Right atrium auricular region (tissue), 2 donors: ENCODE results near the gene PHLDA2. TPM values are rescaled to one million over a fixed set of nuclear protein-coding genes. Genes with fewer than 3 reads are reported as not detected.
A peak's percentile ranks its signal among the peaks of the same experiment; 100 is the strongest.

Experiments used
- DNase-seq: peaks from one replicate; pipeline ENCODE4 v3.0.0-alpha.2; 2019; ENCODE audit warnings: low spot score
- H3K27ac ChIP-seq, 2 donors: fragments of 200-600 bp; sonication (generic); 1 replicate in 1 of 2; 2 replicates in 1 of 2; pipeline ENCODE4 v1.5.1; 2016 to 2019
- H3K27me3 ChIP-seq, 2 donors: fragments of 200-600 bp; sonication (generic); one replicate each; pipeline versions ENCODE4 v1.5.1 to v1.6.0; 2017 to 2019
- H3K36me3 ChIP-seq: fragments of 200-600 bp; sonication (generic); one replicate; pipeline ENCODE4 v1.5.1; 2016
- H3K4me1 ChIP-seq, 2 donors: fragments of 200-600 bp; sonication (generic); one replicate each; pipeline versions ENCODE4 v1.5.1 to v1.6.0; 2017 to 2019
- H3K4me3 ChIP-seq, 2 donors: fragments of 200-600 bp; sonication (generic); 1 replicate in 1 of 2; 2 replicates in 1 of 2; pipeline ENCODE4 v1.5.1; 2017 to 2019; ENCODE audit warnings: mild to moderate bottlenecking in 1 of 2, moderate library complexity in 1 of 2
- H3K9me3 ChIP-seq, 2 donors: fragments of 200-600 bp; sonication (generic); one replicate each; pipeline ENCODE4 v1.5.1; 2019
- total RNA-seq, 2 donors: library from RNA; depleted of rRNA; stranded (reverse); fragments of >200 nt; gene quantifications; one replicate each; pipeline ENCODE4 v1.1.0, GENCODE V29; 2016
- TF ChIP-seq, protein P1 (sequence below), 2 donors: fragments of 200-600 bp; sonication (generic); IDR thresholded peaks; one replicate each; pipeline ENCODE4 v1.5.1; 2019; ENCODE audit warnings: antibody characterized with exemption in 2 of 2

Gene PHLDA2
- total RNA-seq, 2 donors from 2014 or later = 1.8 to 2.6 TPM

DNA sequence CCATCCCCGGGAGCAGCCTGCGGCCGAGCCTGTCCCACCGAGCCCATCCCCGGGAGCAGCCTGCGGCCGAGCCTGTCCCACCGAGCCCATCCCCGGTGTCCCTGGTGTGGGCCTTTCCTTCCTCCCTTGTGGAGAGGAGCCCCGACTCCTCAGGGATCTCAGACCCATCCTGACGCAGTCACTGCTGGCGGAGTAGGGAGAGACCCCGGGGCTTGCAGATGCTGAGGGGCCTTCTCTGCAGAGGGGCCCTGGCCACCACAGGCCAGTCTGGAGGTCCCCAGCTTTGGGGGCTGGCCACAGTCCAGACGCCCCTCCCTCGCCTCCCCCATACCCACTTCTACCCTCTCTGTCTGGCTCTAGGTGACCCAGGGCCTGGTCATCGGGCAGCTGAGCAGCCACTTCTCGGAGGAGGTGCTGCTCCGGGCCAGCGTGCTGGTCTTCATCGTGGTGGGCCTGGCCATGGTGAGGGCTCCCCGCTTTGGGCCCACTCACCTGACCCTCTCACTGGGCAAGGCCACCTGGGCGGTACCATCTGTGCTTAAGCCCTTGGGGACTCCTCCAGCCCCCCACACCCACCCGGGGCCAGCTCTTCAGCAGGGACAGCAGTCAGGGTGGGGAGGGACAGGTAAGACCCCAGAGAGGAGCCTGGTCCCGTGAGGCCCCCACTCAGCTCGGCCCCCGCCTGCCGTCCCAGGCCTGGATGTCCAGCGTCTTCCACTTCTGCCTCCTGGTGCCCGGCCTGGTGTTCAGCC lies 7.3 kb downstream of the PHLDA2 start:
- Histone ChIP-seq H3K27ac (no peak overlapping the region), H3K4me1 (peaks cover 0 to 18% of the 10 kb centered on the region in 2 donors), H3K27me3 (no peaks in the 10 kb centered on the region), H3K36me3 (no peaks in the 10 kb centered on the region), H3K9me3 (no peaks in the 10 kb centered on the region), H3K4me3 (no peak overlapping the region)
- TF ChIP-seq, protein P1, sequence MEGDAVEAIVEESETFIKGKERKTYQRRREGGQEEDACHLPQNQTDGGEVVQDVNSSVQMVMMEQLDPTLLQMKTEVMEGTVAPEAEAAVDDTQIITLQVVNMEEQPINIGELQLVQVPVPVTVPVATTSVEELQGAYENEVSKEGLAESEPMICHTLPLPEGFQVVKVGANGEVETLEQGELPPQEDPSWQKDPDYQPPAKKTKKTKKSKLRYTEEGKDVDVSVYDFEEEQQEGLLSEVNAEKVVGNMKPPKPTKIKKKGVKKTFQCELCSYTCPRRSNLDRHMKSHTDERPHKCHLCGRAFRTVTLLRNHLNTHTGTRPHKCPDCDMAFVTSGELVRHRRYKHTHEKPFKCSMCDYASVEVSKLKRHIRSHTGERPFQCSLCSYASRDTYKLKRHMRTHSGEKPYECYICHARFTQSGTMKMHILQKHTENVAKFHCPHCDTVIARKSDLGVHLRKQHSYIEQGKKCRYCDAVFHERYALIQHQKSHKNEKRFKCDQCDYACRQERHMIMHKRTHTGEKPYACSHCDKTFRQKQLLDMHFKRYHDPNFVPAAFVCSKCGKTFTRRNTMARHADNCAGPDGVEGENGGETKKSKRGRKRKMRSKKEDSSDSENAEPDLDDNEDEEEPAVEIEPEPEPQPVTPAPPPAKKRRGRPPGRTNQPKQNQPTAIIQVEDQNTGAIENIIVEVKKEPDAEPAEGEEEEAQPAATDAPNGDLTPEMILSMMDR (IDR thresholded peaks at IDR 0.05) = no peak
- DNase-seq = no peak

DNA sequence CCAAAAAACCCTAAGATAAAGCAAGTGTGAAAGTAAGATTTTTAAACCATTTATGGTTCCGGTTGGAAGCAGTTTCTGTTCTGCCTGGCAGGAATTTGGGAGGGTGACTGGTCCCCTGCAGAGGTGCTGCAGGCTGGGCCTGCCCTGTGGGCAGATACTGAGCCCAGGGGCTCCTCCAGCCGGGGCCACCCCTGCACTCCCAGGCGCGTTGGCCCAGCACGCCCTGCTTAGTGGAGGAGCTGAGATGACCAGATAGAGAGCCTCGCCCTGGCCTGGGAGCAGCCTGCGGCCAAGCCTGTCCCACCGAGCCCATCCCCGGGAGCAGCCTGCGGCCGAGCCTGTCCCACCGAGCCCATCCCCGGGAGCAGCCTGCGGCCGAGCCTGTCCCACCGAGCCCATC lies 8.0 kb downstream of the PHLDA2 start:
- Histone ChIP-seq H3K4me1 (peaks cover 0 to 22% of the 10 kb centered on the region in 2 donors), H3K9me3 (no peaks in the 10 kb centered on the region), H3K36me3 (no peaks in the 10 kb centered on the region), H3K27me3 (no peaks in the 10 kb centered on the region), H3K27ac (no peak overlapping the region), H3K4me3 (no peak overlapping the region)
- no peak for DNase-seq
- TF ChIP-seq, protein P1 (IDR thresholded peaks at IDR 0.05) = no peak

DNA sequence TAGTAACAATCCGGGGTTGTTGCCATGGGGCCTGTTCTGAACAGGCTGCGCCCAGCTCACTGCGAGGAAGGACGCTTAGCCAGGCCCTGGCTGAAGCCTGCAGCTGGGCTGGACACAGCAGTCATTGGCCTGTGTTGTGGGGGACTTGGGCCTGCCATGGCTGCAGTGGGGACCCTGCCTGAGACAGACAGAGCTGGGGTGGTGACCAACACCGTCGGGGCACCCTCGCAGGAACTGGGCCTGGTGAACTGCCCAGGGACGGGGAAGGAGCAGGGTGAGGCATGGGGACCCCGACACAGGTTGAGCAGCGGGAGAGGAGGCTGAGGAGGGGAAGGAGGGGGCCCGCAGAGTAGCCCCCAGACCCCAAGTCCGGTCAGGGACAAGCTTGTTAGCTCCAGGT lies 8.9 kb downstream of the PHLDA2 start:
- TF ChIP-seq, protein P1 (IDR thresholded peaks at IDR 0.05) = no peak
- Histone ChIP-seq H3K27me3 (no peaks in the 10 kb centered on the region), H3K27ac (peak overlapping the region; percentile 59 to 64), H3K4me3 (no peak overlapping the region), H3K9me3 (no peaks in the 10 kb centered on the region), H3K4me1 (peaks cover 0 to 31% of the 10 kb centered on the region in 2 donors), H3K36me3 (no peaks in the 10 kb centered on the region)
- DNase-seq = no peak

DNA sequence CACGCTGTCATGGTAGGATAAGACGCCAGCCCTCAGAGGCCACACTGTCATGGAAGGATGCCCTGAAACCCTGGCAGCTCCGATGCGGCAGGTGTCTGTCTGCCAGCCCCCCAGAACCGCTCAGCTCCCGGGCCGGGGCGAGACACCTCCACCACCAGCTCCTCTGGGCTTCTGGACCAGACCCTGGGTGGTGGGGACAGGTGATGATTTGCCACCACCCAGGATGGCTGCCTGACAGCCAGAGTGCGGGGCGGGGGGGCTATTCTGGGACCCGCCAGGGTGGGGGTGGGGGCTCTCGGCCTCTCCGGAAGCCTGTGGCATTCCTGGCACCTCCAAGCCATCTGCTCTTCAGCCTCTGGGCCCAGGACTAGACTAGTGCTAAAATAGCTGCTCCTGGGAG lies 9.4 kb downstream of the PHLDA2 start:
- no peak for DNase-seq
- Histone ChIP-seq H3K36me3 (no peaks in the 10 kb centered on the region), H3K4me3 (no peak overlapping the region), H3K27ac (peak overlapping the region; percentile 59 to 64), H3K4me1 (peaks cover 0 to 35% of the 10 kb centered on the region in 2 donors), H3K9me3 (no peaks in the 10 kb centered on the region), H3K27me3 (no peaks in the 10 kb centered on the region)
- TF ChIP-seq, protein P1 (IDR thresholded peaks at IDR 0.05) = no peak

DNA sequence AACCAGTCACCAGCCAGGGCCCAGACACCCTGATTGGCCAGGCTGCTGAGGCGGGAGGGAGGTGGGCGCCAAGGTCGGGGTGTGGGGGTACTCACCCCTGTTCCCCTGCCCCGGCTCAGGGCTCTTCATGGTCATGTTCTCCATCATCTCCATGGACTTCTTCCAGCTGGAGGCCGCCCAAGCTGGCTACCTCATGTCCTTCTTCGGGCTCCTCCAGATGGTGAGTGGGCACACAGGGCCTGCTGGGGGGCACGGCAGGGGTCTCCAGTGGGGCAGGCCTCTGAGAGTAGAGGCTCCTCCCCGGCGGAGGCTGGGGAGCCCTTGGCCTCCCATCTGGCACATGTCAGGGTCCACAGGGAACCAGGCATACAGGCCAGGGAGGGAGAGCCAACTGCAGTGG lies 10.0 kb downstream of the PHLDA2 start:
- Histone ChIP-seq H3K4me1 (peaks cover 0 to 34% of the 10 kb centered on the region in 2 donors), H3K36me3 (no peaks in the 10 kb centered on the region), H3K27me3 (no peaks in the 10 kb centered on the region), H3K27ac (peak overlapping the region; percentile 59 to 64), H3K9me3 (no peaks in the 10 kb centered on the region), H3K4me3 (no peak overlapping the region)
- DNase-seq = no peak
- TF ChIP-seq, protein P1 (IDR thresholded peaks at IDR 0.05) = no peak
